AG04450 (cell line): ENCODE measurements around the gene GRM5. TPM values are rescaled to one million over a fixed set of nuclear protein-coding genes. Genes with fewer than 3 reads are reported as not detected.

ENCODE experiments used
- CTCF ChIA-PET: fragments of 300-600, 350-600 bp; formaldehyde crosslinking; extraction: SDS; loops from one replicate; lab custom pipeline; 2022; ENCODE audit warnings: antibody characterized with exemption, inconsistent platforms; lab: Charles Lee
- POLR2A ChIA-PET: fragments of 350-600 bp; formaldehyde crosslinking; extraction: SDS; loops from one replicate; lab custom pipeline; 2021; ENCODE audit warnings: antibody characterized with exemption, inconsistent platforms; lab: Yijun Ruan, JAX
- DNase-seq: peaks from one replicate; pipeline ENCODE4 v3.0.0-alpha.2; 2011; ENCODE audit warnings: low read depth, low spot score
- H3K27ac ChIP-seq: one replicate; pipeline ENCODE4 v1.5.1; 2012; ENCODE audit warnings: low read depth, low read length, control low read depth
- H3K27me3 ChIP-seq: one replicate; pipeline ENCODE4 v1.6.0; 2012; ENCODE audit warnings: low read length; ENCODE audit not compliant: control insufficient read depth, insufficient read depth
- H3K4me3 ChIP-seq: 2 replicates; pipeline ENCODE4 v1.5.1; 2011; ENCODE audit warnings: mild to moderate bottlenecking, low read depth, low read length, control low read depth
- H3K9me3 ChIP-seq: 2 replicates; pipeline ENCODE4 v1.5.1; 2012; ENCODE audit warnings: low read length; ENCODE audit not compliant: control insufficient read depth, insufficient read depth
- polyA plus RNA-seq: library from polyadenylated mRNA; depleted of rRNA; stranded (reverse); fragments of >200 nt; gene quantifications from 2 replicates; pipeline ENCODE4 v1.2.3, GENCODE V29; 2011
- TF ChIP-seq, protein P1 (sequence below): IDR thresholded peaks from 2 replicates; pipeline ENCODE4 v1.5.1; 2011; ENCODE audit warnings: low read depth, low read length, control low read depth, inconsistent platforms

The GRM5 gene
- polyA plus RNA-seq, 1 experiment = 0.01 TPM

DNA sequence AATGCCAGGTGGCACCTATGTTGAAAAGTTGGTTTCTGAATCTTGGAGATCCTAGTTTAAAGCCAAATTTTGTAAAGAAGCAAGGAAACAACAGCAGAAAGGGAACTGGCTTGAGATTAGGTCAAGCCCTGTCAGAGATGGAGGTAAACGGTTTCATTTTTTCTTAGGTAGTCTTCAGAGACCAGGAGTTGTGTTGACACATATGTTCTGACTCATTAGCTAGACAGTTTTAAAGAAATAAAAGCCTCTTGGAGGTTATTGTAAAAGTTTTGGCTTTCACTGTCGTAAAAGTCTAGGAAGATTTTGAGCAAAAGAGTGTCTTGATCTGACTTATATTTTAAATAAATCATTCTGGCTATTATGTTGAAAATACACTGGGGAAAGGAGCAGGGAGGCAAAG, 576.8 kb downstream of the GRM5 start:
- POLR2A ChIA-PET = no interaction called here
- CTCF ChIA-PET = no interaction called here

GRCh38 chr11:88487646-88488045, 578.1 kb downstream of the GRM5 start:
- Histone ChIP-seq H3K27me3 (no peaks in the 10 kb centered on the region), H3K27ac (no peak overlapping the region), H3K9me3 (no peaks in the 10 kb centered on the region), H3K4me3 (no peak overlapping the region)
- DNase-seq = no peak
- ChIA-PET CTCF (interaction anchor here (1.1 kb wide), 1 partner anchor 48 kb away, joined by 3 read pairs; no protein-coding TSS in a partner anchor), POLR2A (no interaction called here)
- TF ChIP-seq, protein P1, sequence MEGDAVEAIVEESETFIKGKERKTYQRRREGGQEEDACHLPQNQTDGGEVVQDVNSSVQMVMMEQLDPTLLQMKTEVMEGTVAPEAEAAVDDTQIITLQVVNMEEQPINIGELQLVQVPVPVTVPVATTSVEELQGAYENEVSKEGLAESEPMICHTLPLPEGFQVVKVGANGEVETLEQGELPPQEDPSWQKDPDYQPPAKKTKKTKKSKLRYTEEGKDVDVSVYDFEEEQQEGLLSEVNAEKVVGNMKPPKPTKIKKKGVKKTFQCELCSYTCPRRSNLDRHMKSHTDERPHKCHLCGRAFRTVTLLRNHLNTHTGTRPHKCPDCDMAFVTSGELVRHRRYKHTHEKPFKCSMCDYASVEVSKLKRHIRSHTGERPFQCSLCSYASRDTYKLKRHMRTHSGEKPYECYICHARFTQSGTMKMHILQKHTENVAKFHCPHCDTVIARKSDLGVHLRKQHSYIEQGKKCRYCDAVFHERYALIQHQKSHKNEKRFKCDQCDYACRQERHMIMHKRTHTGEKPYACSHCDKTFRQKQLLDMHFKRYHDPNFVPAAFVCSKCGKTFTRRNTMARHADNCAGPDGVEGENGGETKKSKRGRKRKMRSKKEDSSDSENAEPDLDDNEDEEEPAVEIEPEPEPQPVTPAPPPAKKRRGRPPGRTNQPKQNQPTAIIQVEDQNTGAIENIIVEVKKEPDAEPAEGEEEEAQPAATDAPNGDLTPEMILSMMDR = no peak

More for the DNA sequence above, 576.8 kb downstream of the GRM5 start:
- no peaks in the 10 kb centered on the region for H3K27me3 ChIP-seq
- DNase-seq = no peak
- no peak overlapping the region for H3K4me3 ChIP-seq
- TF ChIP-seq, protein P1 = no peak
- no peaks in the 10 kb centered on the region for H3K9me3 ChIP-seq
- H3K27ac ChIP-seq = no peak overlapping the region

DNA sequence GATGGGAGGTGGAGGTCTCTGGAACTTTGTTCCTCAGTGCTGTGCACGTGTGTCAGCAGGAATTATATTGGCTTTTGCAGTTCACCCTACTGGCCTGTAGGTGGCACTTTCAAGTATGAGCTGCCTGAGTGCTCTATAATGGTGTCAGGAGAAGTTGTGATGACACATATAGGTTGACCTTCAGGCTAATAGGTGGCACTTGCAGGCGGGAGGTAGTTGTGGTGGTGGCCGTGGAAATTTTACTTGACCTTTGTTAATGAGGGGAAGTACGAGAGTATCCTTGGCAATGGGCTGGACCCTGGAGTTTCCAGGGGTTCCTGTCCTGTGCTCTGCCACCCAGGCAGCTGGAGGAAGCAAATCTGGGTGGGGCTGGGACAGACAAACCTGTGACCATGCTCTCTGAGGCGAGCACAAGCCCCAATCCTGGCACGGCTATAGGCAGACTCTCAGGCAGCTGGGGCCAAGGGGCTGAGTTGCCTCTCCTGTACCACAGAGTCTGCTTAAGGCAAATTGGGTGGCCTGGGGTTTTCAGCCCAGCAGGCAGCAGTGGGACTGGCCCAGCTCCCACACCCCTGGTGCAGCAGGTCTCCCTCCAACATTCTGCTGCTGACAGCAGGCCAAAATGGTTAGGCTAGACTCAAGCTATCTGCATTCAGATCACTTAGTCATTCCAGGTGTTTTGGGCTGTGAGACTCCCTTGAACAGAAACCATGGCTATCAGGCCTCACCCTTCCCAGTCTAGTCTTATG, 580.7 kb downstream of the GRM5 start:
- ChIA-PET CTCF (interaction anchor here (0.7 to 1.2 kb wide), 4 partner anchors 11 to 59 kb away, joined by 3 to 4 read pairs (median 3); no protein-coding TSS in a partner anchor), POLR2A (no interaction called here)
- DNase-seq = no peak
- Histone ChIP-seq H3K9me3 (no peaks in the 10 kb centered on the region), H3K4me3 (no peak overlapping the region), H3K27me3 (no peaks in the 10 kb centered on the region), H3K27ac (no peak overlapping the region)
- TF ChIP-seq, protein P1 = peak; percentile 61

DNA sequence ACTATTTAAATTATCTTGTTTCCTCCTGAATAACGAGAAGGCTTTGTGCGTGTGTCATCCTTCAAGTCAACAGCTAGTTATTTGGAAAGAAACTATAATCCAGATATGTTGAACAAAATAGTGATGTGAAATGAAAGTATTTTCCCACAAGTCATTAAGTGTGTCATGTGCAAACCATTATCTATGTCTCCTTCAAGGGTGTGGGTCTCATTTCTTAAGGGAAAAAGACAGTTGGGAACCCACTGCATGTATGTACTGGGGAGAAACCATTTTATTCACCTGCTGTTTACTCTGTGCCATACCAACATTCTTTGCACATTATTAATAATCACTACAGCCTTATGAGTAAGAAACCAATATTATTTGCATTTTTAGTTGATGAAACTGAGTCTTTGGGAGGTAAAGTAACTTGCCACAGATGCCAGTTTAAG, 582.9 kb downstream of the GRM5 start:
- Histone ChIP-seq H3K9me3 (no peaks in the 10 kb centered on the region), H3K27me3 (no peaks in the 10 kb centered on the region), H3K27ac (no peak overlapping the region), H3K4me3 (no peak overlapping the region)
- TF ChIP-seq, protein P1 = no peak
- ChIA-PET CTCF (interaction anchor here (0.6 to 1.5 kb wide), 3 partner anchors 33 to 467 kb away, joined by 3 to 5 read pairs (median 4); no protein-coding TSS in a partner anchor), POLR2A (no interaction called here)
- DNase-seq = peak; percentile 16

- POLR2A ChIA-PET = interaction anchor here (0.8 kb wide), 1 partner anchor 142 kb away, joined by 3 read pairs; no protein-coding TSS in a partner anchor
- H3K27me3 ChIP-seq = no peaks in the 10 kb centered on the region
- H3K4me3 ChIP-seq = no peak overlapping the region
- H3K27ac ChIP-seq = no peak overlapping the region
- peak; percentile 64 for DNase-seq
- CTCF ChIA-PET = interaction anchor here (1.1 to 1.8 kb wide), 2 partner anchors 59 to 195 kb away, joined by 3 to 8 read pairs; no protein-coding TSS in a partner anchor
- H3K9me3 ChIP-seq = no peaks in the 10 kb centered on the region
- TF ChIP-seq, protein P1 = no peak
These were observed 585.6 kb downstream of the GRM5 start for GRCh38 chr11:88480223-88480622.
